ENCODE data around the gene PTPRM. TPM values are rescaled to one million over a fixed set of nuclear protein-coding genes. Genes with fewer than 3 reads are reported as not detected.

The PTPRM gene
- total RNA-seq, 1 experiment from 2014 or later, result 1.6 TPM

GRCh38 chr18:7980656-7981055, 413.5 kb downstream of the PTPRM start:
- Histone ChIP-seq H3K4me1 (ENCODE audit: control insufficient read depth, insufficient read depth, low read length) (no peaks in the 10 kb centered on the region), H3K27me3 (ENCODE audit: control insufficient read depth, insufficient read depth, low read length) (no peaks in the 10 kb centered on the region), H3K27ac (ENCODE audit: low read length) (no peak overlapping the region), H3K36me3 (ENCODE audit: control insufficient read depth, insufficient read depth, low read length) (no peaks in the 10 kb centered on the region), H3K9me3 (ENCODE audit: control insufficient read depth, insufficient read depth, low read depth, low read length) (no peaks in the 10 kb centered on the region), H3K4me3 (ENCODE audit: low read depth in 2 of 2, low read length in 2 of 2) (no peak overlapping the region)
- no peak for ATAC-seq
- no peak for TF ChIP-seq POLR2AphosphoS5 (IDR thresholded peaks at IDR 0.05; ENCODE audit: low read depth, low read length)
- no peak for TF ChIP-seq TCF7L2 (IDR thresholded peaks at IDR 0.05; ENCODE audit: low read depth, low read length)
- no peak for TF ChIP-seq REST (IDR thresholded peaks at IDR 0.05; ENCODE audit: insufficient read depth in 1 of 2, low read depth in 2 of 2, low read length in 1 of 2)
- TF ChIP-seq SIN3A (IDR thresholded peaks at IDR 0.05; ENCODE audit: borderline replicate concordance, insufficient read depth, low read depth, low read length), result no peak
- no peak for TF ChIP-seq CTCF (IDR thresholded peaks at IDR 0.05)
- no peak for DNase-seq (ENCODE audit: low read depth, low spot score)
- intact Hi-C loops (cut with micrococcal nuclease; ENCODE audit: unreplicated experiment), result no loop called here
- ChIA-PET POLR2A (no interaction called here), CTCF (no interaction called here)
- in situ Hi-C loops (cut with HindIII; ENCODE audit: low pct_unique_long_range_greater_than_20kb, low sequenced_read_pairs), result no loop called here
- BruUV-seq (replicated peaks), result no TSS peak

GRCh38 chr18:7982216-7982615, 415.1 kb downstream of the PTPRM start:
- Histone ChIP-seq H3K4me3 (ENCODE audit: low read depth in 2 of 2, low read length in 2 of 2) (no peak overlapping the region), H3K27ac (ENCODE audit: low read length) (no peak overlapping the region), H3K36me3 (ENCODE audit: control insufficient read depth, insufficient read depth, low read length) (no peaks in the 10 kb centered on the region), H3K27me3 (ENCODE audit: control insufficient read depth, insufficient read depth, low read length) (no peaks in the 10 kb centered on the region), H3K9me3 (ENCODE audit: control insufficient read depth, insufficient read depth, low read depth, low read length) (no peaks in the 10 kb centered on the region), H3K4me1 (ENCODE audit: control insufficient read depth, insufficient read depth, low read length) (no peaks in the 10 kb centered on the region)
- DNase-seq (ENCODE audit: low read depth, low spot score), result no peak
- no peak for TF ChIP-seq TCF7L2 (IDR thresholded peaks at IDR 0.05; ENCODE audit: low read depth, low read length)
- no peak for TF ChIP-seq POLR2AphosphoS5 (IDR thresholded peaks at IDR 0.05; ENCODE audit: low read depth, low read length)
- no peak for TF ChIP-seq REST (IDR thresholded peaks at IDR 0.05; ENCODE audit: insufficient read depth in 1 of 2, low read depth in 2 of 2, low read length in 1 of 2)
- TF ChIP-seq CTCF (IDR thresholded peaks at IDR 0.05), result no peak
- no peak for TF ChIP-seq SIN3A (IDR thresholded peaks at IDR 0.05; ENCODE audit: borderline replicate concordance, insufficient read depth, low read depth, low read length)
- in situ Hi-C loops (cut with HindIII; ENCODE audit: low pct_unique_long_range_greater_than_20kb, low sequenced_read_pairs) (no loop called here), intact Hi-C loops (cut with micrococcal nuclease; ENCODE audit: unreplicated experiment) (no loop called here)
- POLR2A ChIA-PET, result no interaction called here
- no TSS peak for BruUV-seq (replicated peaks)
- CTCF ChIA-PET, result no interaction called here
- no peak for ATAC-seq

Measured in Panc1 (cell line).